Measurements from ENCODE around the gene DUS1L.

DUS1L gene

GRCh38 chr17:82025401-82026107 is 40.0 kb downstream of the DUS1L start:
- no peak for TF ChIP-seq CTCF (conservative IDR thresholded peaks at IDR 0.05)
- no peak overlapping the region for H3K27ac ChIP-seq

- no peak overlapping the region; the same call in 1 of the 2 replicates for H3K27ac ChIP-seq
- no peak for TF ChIP-seq CTCF (conservative IDR thresholded peaks at IDR 0.05)
Observed at GRCh38 chr17:82024859-82025258, 40.7 kb downstream of the DUS1L start.

GRCh38 chr17:82023447-82024241 is 42.0 kb downstream of the DUS1L start:
- peak overlapping the region; percentile 91 for H3K27ac ChIP-seq
- TF ChIP-seq CTCF (conservative IDR thresholded peaks at IDR 0.05) = no peak

GRCh38 chr17:82022981-82023446 is 42.6 kb downstream of the DUS1L start, which contains the start of gene LRRC45:
Gene LRRC45 (plus strand): TSS chr17:82023305. CDS start chr17:82023644, 339 bp downstream.
- H3K27ac ChIP-seq = peak within 1 kb of the TSS; percentile 91
- TF ChIP-seq CTCF (conservative IDR thresholded peaks at IDR 0.05) = no peak

- peak within 1 kb of the TSS; percentile 91 for H3K27ac ChIP-seq
- no peak for TF ChIP-seq CTCF (conservative IDR thresholded peaks at IDR 0.05)
Observed at GRCh38 chr17:82022310-82022980, 43.2 kb downstream of the DUS1L start, which contains the start of gene CENPX. Gene CENPX (minus strand): TSS chr17:82022878. CDS start chr17:82022861, 17 bp downstream.

GRCh38 chr17:82021900-82022309 is 43.7 kb downstream of the DUS1L start:
- peak overlapping the region; percentile 91 for H3K27ac ChIP-seq
- TF ChIP-seq CTCF (conservative IDR thresholded peaks at IDR 0.05) = no peak

Data from VCaP (cell line).